IMR-90 (cell line): ENCODE data around the gene TBX4. TPM values are rescaled to one million over a fixed set of nuclear protein-coding genes. Genes with fewer than 3 reads are reported as not detected.

Experiments used
- ATAC-seq: fragments of 200-7000 bp; cut with Tn5 transposase; 2 replicates; pipeline ENCODE4 v1.9.1; 2020; ENCODE audit warnings: low read depth, mild to moderate bottlenecking, moderate library complexity
- BruUV-seq: library from RNA; stranded (reverse); fragments of 400-500 nt; replicated peaks from 2 replicates; lab custom pipeline; 2021; lab: Mats Ljungman, UMichigan
- CTCF ChIA-PET: fragments of 300-600 bp; formaldehyde crosslinking; extraction: SDS; loops from one replicate; lab custom pipeline; 2021; ENCODE audit warnings: antibody characterized with exemption; lab: Yijun Ruan, JAX
- POLR2A ChIA-PET: fragments of 300-600 bp; sonication (Branson Sonifier 250); formaldehyde crosslinking; loops from one replicate; lab custom pipeline; 2022; ENCODE audit warnings: antibody characterized with exemption; ENCODE audit not compliant: unreplicated experiment; lab: Charles Lee
- DNase-seq: peaks from one replicate; pipeline ENCODE4 v3.0.0; 2013
- H2AFZ ChIP-seq: replicated peaks from 2 replicates; pipeline ENCODE3; 2013; ENCODE audit warnings: low read length, mild to moderate bottlenecking; ENCODE audit not compliant: poor library complexity
- H2AK5ac ChIP-seq: 2 replicates; pipeline ENCODE4 v1.6.1; 2013; ENCODE audit warnings: low read depth, low read length, inconsistent platforms
- H2AK9ac ChIP-seq: replicated peaks from 2 replicates; pipeline ENCODE3; 2013; ENCODE audit warnings: mild to moderate bottlenecking, low read depth, low read length, moderate library complexity; ENCODE audit not compliant: poor library complexity
- H2BK120ac ChIP-seq: 2 replicates; pipeline ENCODE4 v1.6.1; 2013; ENCODE audit warnings: low read depth, low read length, inconsistent platforms
- H2BK15ac ChIP-seq: 3 replicates; pipeline ENCODE4 v1.6.1; 2013; ENCODE audit warnings: low read depth, low read length, inconsistent platforms
- H2BK20ac ChIP-seq: 2 replicates; pipeline ENCODE4 v1.6.1; 2013; ENCODE audit warnings: low read depth, mild to moderate bottlenecking, inconsistent platforms, low read length, moderate library complexity
- H2BK5ac ChIP-seq: 2 replicates; pipeline ENCODE4 v1.6.1; 2013; ENCODE audit warnings: mild to moderate bottlenecking, low read depth, low read length, inconsistent platforms; ENCODE audit not compliant: poor library complexity, severe bottlenecking
- H3K14ac ChIP-seq: replicated peaks from 2 replicates; pipeline ENCODE4 v1.6.1; 2013; ENCODE audit warnings: low read depth, low read length, inconsistent platforms
- H3K18ac ChIP-seq: 2 replicates; pipeline ENCODE4 v1.6.1; 2013; ENCODE audit warnings: low read depth, low read length, control low read depth
- H3K23ac ChIP-seq: 2 replicates; pipeline ENCODE4 v1.6.1; 2013; ENCODE audit warnings: low read depth, low read length, inconsistent platforms
- H3K27ac ChIP-seq: 2 replicates; pipeline ENCODE4 v1.5.1; 2013; ENCODE audit warnings: mild to moderate bottlenecking, control low read depth, low read length; ENCODE audit not compliant: insufficient read depth
- H3K27me3 ChIP-seq: 2 replicates; pipeline ENCODE4 v1.6.1; 2013; ENCODE audit warnings: low read length; ENCODE audit not compliant: control insufficient read depth, insufficient read depth
- H3K36me3 ChIP-seq: 2 replicates; pipeline ENCODE4 v1.6.1; 2013; ENCODE audit warnings: low read length, mixed read lengths; ENCODE audit not compliant: control insufficient read depth, insufficient read depth
- H3K4ac ChIP-seq: 2 replicates; pipeline ENCODE4 v1.6.1; 2013; ENCODE audit warnings: low read depth, low read length, inconsistent platforms
- H3K4me1 ChIP-seq: 2 replicates; pipeline ENCODE4 v1.6.1; 2013; ENCODE audit warnings: low read length, mixed read lengths; ENCODE audit not compliant: control insufficient read depth, insufficient read depth
- H3K4me2 ChIP-seq: 2 replicates; pipeline ENCODE4 v1.6.1; 2013; ENCODE audit warnings: low read depth, mild to moderate bottlenecking, control low read depth, low read length, moderate library complexity
- H3K4me3 ChIP-seq: 2 replicates; pipeline ENCODE4 v1.5.1; 2013; ENCODE audit warnings: low read depth, mild to moderate bottlenecking, control low read depth, low read length, moderate library complexity; ENCODE audit not compliant: insufficient read depth
- H3K56ac ChIP-seq: 2 replicates; pipeline ENCODE4 v1.6.1; 2013; ENCODE audit warnings: low read length, inconsistent platforms; ENCODE audit not compliant: insufficient read depth; ENCODE audit errors: extremely low read depth
- H3K79me1 ChIP-seq, 2 experiments: 2 replicates each; pipeline ENCODE4 v1.6.1; 2013; ENCODE audit warnings: low read length in 2 of 2, inconsistent platforms in 1 of 2, low read depth in 1 of 2
- H3K9ac ChIP-seq: 2 replicates; pipeline ENCODE4 v1.6.1; 2013; ENCODE audit warnings: low read depth, low read length, control low read depth
- H3K9me1 ChIP-seq: 2 replicates; pipeline ENCODE4 v1.6.1; 2013; ENCODE audit warnings: low read length, inconsistent platforms; ENCODE audit not compliant: insufficient read depth
- H3K9me3 ChIP-seq: 2 replicates; pipeline ENCODE4 v1.6.1; 2013; ENCODE audit warnings: low read length; ENCODE audit not compliant: control insufficient read depth, insufficient read depth
- H4K20me1 ChIP-seq: 2 replicates; pipeline ENCODE4 v1.6.1; 2013; ENCODE audit warnings: low read length, inconsistent platforms; ENCODE audit not compliant: insufficient read depth
- H4K5ac ChIP-seq: 2 replicates; pipeline ENCODE4 v1.6.1; 2013; ENCODE audit warnings: mild to moderate bottlenecking, low read depth, low read length, control low read depth
- H4K8ac ChIP-seq, 2 experiments: 2 replicates each; pipeline ENCODE4 v1.6.1; 2013; ENCODE audit warnings: low read depth in 2 of 2, low read length in 2 of 2, control low read depth in 1 of 2, inconsistent platforms in 1 of 2
- H4K91ac ChIP-seq: 2 replicates; pipeline ENCODE4 v1.6.1; 2013; ENCODE audit warnings: low read depth, low read length, inconsistent platforms; ENCODE audit not compliant: insufficient read depth
- BHLHE40 ChIP-seq: fragments of 150-350 bp; IDR thresholded peaks from 2 replicates; pipeline ENCODE4 v1.6.1; 2016; ENCODE audit warnings: mild to moderate bottlenecking, low read depth, low read length
- CEBPB ChIP-seq: IDR thresholded peaks from 2 replicates; pipeline ENCODE4 v1.6.1; 2012; ENCODE audit warnings: low read depth, low read length, improper control_type of control experiment
- CHD1 ChIP-seq: IDR thresholded peaks from 2 replicates; pipeline ENCODE4 v1.6.1; 2012; ENCODE audit warnings: low read depth, low read length, improper control_type of control experiment
- CTCF ChIP-seq: conservative IDR thresholded peaks from 2 replicates; pipeline ENCODE4 v1.5.1; 2012; ENCODE audit warnings: mild to moderate bottlenecking, low read depth, low read length, improper control_type of control experiment
- FOS ChIP-seq: fragments of 150-350 bp; IDR thresholded peaks from 2 replicates; pipeline ENCODE4 v1.6.1; 2016; ENCODE audit warnings: low read depth, low read length
- MAFK ChIP-seq: IDR thresholded peaks from 2 replicates; pipeline ENCODE4 v1.6.1; 2012; ENCODE audit warnings: low read depth, low read length, improper control_type of control experiment
- MAZ ChIP-seq: IDR thresholded peaks from 2 replicates; pipeline ENCODE4 v1.6.1; 2012; ENCODE audit warnings: low read depth, mild to moderate bottlenecking, low read length, improper control_type of control experiment, moderate library complexity, borderline replicate concordance
- MXI1 ChIP-seq: IDR thresholded peaks from 2 replicates; pipeline ENCODE4 v1.6.1; 2012; ENCODE audit warnings: low read depth, mild to moderate bottlenecking, low read length, moderate library complexity, borderline replicate concordance
- NFE2L2 ChIP-seq: fragments of 150-350 bp; IDR thresholded peaks from 2 replicates; pipeline ENCODE4 v1.6.1; 2016; ENCODE audit warnings: low read depth, mild to moderate bottlenecking, low read length
- RAD21 ChIP-seq: IDR thresholded peaks from 2 replicates; pipeline ENCODE4 v1.6.1; 2012; ENCODE audit warnings: low read length, improper control_type of control experiment
- RCOR1 ChIP-seq: IDR thresholded peaks from 2 replicates; pipeline ENCODE4 v1.6.1; 2012; ENCODE audit warnings: mild to moderate bottlenecking, low read length, improper control_type of control experiment; ENCODE audit not compliant: insufficient replicate concordance
- RFX5 ChIP-seq: IDR thresholded peaks from 2 replicates; pipeline ENCODE4 v1.8.0; 2012; ENCODE audit warnings: low read depth, mild to moderate bottlenecking, low read length, moderate library complexity
- SMC3 ChIP-seq: fragments of 150-350 bp; IDR thresholded peaks from 2 replicates; pipeline ENCODE4 v1.6.1; 2016; ENCODE audit warnings: low read depth, mild to moderate bottlenecking, antibody characterized with exemption, low read length, moderate library complexity
- USF2 ChIP-seq: fragments of 150-350 bp; IDR thresholded peaks from 2 replicates; pipeline ENCODE4 v1.6.1; 2017; ENCODE audit warnings: mild to moderate bottlenecking, antibody characterized with exemption, low read length, low read depth
- WGBS, 2 experiments: methylation state at CpG; one replicate each; pipeline versions ENCODE4 v1.1.5 to v1.1.7; 2013; ENCODE audit warnings: missing lambda C conversion rate in 2 of 2; ENCODE audit not compliant: insufficient read length in 1 of 2; ENCODE audit errors: extremely low coverage in 2 of 2; 5-methylcytosine and 5-hydroxymethylcytosine counted together
- dilution Hi-C: fragments of 300-500 bp; cut with HindIII; formaldehyde crosslinking; loops from one replicate; pipeline ENCODE4 v1.14.3; 2018; ENCODE audit warnings: low sequenced_read_pairs; ENCODE audit not compliant: unreplicated experiment
- in situ Hi-C: fragments of 300-500 bp; cut with MboI; formaldehyde crosslinking; loops from 3 replicates; pipeline ENCODE4 v1.14.3; 2019; ENCODE audit warnings: low sequenced_read_pairs, inconsistent platforms, mixed read lengths
- intact Hi-C: fragments of 100-400 bp; cut with micrococcal nuclease; formaldehyde crosslinking; loops from 2 replicates; pipeline ENCODE4 v1.10.0; 2022
- polyA plus RNA-seq, 3 experiments: library from polyadenylated mRNA; depleted of rRNA; stranded (reverse); fragments of >200 nt; gene quantifications; 2 replicates each; pipeline ENCODE4 v1.2.3, GENCODE V29; 2012; ENCODE audit warnings: low replicate concordance in 1 of 3
- total RNA-seq: library from RNA; depleted of rRNA; stranded (reverse); fragments of >200 nt; gene quantifications from 2 replicates; pipeline ENCODE4 v1.2.3, GENCODE V29; 2012

The TBX4 gene
- total and polyA plus RNA-seq, 2 of the 4 experiments (the other 2 are of a cell fraction): 0.05 TPM; not detected in 1

GRCh38 chr17:61450641-61451537 is 1.3 kb upstream of the TBX4 start:
- Histone ChIP-seq H2AK5ac (no peak overlapping the region), H4K8ac (no peak overlapping the region), H3K27me3 (peaks cover 70% of the 10 kb centered on the region), H3K4me3 (no peak overlapping the region), H4K5ac (no peak overlapping the region), H3K4me2 (no peak overlapping the region), H3K4ac (no peak overlapping the region), H4K20me1 (no peaks in the 10 kb centered on the region), H3K27ac (no peak overlapping the region), H4K91ac (no peak overlapping the region), H3K18ac (no peak overlapping the region), H2BK120ac (no peak overlapping the region), H3K36me3 (no peaks in the 10 kb centered on the region), H3K9me3 (peaks cover 21% of the 10 kb centered on the region; the same call in 1 of the 2 replicates), H3K23ac (no peak overlapping the region), H2BK5ac (no peak overlapping the region), H3K14ac (no peak overlapping the region), H2BK15ac (no peak overlapping the region), H3K9ac (no peak overlapping the region), H3K9me1 (no peaks in the 10 kb centered on the region), H3K79me1 (no peaks in the 10 kb centered on the region), H2AK9ac (no peak overlapping the region), H3K4me1 (no peaks in the 10 kb centered on the region), H3K56ac (no peak overlapping the region), H2AFZ (no peak overlapping the region), H2BK20ac (no peak overlapping the region)
- in situ Hi-C loops (no loop called here), intact Hi-C loops (no loop called here), dilution Hi-C loops (no loop called here)
- POLR2A ChIA-PET: no interaction called here
- 67% methylated on average over 7 of the region's 19 CpGs; no CpG with 5 or more reads in 1 of the 2 experiments for WGBS, 2 experiments
- no TSS peak for BruUV-seq
- ATAC-seq (no peak), DNase-seq (no peak)
- CTCF ChIA-PET: interaction anchor here (1.2 kb wide), 1 partner anchor 95 kb away, joined by 3 read pairs; no protein-coding TSS in a partner anchor
- TF ChIP-seq SMC3 (no peak), RCOR1 (no peak), FOS (no peak), BHLHE40 (no peak), CHD1 (no peak), CTCF (no peak), CEBPB (no peak), USF2 (no peak), RFX5 (no peak), NFE2L2 (no peak), MXI1 (no peak), MAZ (no peak), MAFK (no peak), RAD21 (no peak)
